Activated CD4-positive, alpha-beta T cell treated with anti-CD3 and anti-CD28 coated beads, Interleukin-2, Interleukin-4, amounts not matched to agents 100 ng/mL and 50 ng/mL, durations not matched to agents 16 hours and 8 hours (primary cell): Measurements from ENCODE around the gene PCCA.
"Not testable (repeated sequence)": the region's sequence is repeated elsewhere in the genome, so short reads cannot be mapped to it uniquely, and the experiment has no call there.

Experiments
- DNase-seq: peaks from one replicate; pipeline ENCODE4 v3.0.0-alpha.2; 2020; ENCODE audit warnings: low spot score

Gene PCCA

DNA sequence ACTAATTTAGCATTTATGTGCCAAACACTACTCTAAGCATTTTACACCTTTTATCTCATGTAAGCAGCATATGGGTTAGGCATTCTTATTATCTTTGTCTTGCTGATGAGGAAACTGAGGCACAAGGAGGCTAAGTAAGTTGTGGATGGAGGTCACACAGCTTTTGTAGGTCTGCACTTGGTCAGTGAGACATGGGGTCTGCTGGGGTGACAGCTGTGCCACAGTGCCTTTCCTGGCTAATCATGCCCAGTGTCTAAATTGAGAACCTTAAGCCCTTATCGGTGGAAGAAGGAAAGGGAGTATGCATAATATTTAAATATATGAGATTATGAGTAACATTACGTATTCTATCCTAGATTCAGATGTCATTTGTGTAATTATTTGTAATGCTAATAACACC lies 273.5 kb downstream of the PCCA start:
- DNase-seq: no peak

DNA sequence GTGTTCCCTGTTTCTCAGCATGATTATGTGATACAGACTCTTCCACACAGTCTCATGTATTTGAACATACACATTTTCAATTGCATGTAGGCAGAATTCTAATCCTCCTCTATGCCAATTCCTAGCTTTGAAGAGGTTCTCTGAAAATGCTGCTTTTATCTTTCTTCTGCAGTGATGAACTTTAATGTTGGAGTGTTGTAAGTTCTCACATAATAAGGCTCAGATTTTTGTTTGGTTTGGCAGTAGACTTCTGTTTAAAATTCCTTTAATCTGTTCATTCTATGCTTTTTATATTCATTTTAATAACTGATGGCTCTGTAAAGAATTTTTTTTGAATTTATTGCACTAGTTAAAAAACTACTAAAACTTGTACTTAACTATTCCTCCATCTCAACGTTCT lies 273.9 kb downstream of the PCCA start:
- DNase-seq: no peak

DNA sequence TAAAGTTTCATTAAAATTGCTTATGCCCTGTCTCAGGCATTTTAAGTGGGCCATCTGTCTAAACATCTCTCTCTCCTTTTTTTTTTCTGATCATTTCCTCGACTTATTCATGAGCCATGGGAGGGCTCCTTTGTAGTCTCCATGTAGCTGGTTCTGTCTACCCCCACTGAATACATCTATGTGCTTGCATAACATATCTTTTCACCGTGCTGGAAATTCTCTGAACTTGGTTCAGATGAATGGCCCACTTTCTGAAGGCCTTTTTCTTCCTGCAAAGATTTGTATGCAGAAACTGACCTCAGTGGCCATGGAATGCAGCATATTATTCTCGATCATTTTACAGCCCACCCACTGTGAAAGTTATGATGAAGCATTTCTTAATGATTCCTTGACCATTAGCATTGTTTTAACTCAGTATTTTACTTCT lies 274.4 kb downstream of the PCCA start:
- no peak for DNase-seq

DNA sequence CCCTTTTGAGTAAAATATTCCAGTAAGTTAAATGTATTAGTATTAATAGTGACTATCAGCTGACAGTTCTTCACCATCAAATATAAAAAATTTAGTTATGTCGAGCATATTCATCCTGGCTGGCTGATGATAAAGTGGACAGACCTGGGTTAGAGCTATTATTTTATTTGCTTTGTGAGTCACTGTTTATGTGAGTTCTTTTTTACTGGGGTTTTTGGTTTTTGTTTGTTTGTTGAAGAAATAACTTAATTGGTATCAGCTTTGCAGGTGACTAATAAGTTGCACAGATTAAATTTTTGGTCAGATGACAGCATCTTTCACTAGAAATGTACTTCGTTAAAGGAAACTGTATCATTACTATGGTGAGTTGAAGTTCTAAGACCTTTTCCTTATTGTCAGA lies 275.0 kb downstream of the PCCA start:
- no peak for DNase-seq

DNA sequence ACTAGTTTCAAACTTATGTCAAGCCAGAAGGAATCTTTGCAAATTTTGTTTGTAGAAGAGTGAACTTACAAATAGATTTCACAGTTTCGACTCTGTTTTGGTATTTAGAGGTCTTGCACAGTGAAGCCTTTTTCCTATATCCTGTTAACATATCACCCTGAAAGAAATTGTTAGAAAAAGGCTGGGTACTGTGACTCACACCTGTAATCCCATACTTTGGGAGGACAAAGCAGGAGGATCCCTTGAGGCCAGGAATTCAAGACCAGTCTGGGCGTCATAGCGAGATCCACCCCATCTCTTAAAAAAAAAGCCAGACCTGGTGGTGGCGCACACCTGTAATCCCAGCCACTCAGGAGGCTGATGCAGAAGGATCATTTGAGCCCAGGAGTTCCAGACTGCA lies 275.7 kb downstream of the PCCA start:
- DNase-seq: no peak

DNA sequence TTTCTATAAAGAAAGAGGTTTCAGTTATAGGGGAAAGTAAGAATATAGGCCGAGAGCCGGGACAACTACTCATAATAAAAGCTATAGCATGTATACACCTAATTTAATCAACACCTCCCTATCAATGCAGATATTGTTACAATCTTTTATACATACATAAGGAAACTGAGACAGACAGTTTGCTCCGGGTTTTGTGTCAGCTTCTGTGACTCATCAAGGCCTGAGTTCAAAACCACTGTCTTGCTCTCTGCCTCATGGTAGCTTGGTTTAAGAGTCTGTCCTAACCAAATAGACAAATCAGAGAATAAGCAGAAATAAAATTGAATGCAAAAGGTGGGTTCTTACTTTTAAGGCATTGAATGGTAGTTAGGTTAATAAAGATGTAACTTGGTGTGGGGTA lies 276.8 kb downstream of the PCCA start:
- DNase-seq: peak; percentile 55

DNA sequence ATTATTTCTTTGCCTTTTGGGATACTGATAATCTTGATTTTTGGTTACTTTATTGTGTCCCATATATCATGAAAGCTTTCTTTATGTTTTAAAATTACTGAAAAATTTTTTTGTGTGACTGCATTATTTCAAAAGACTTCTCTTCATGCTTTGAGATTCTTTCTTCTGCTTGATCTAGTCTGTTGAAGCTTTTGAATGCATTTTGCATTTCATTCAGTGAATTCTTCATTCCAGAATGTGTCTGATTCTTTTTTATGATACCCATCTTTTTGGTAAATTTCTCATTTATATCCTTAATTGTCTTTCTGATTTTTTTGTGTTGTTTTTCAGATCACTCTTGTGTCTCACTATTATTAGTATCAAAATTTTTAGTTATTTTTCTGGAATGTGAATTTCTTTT lies 289.6 kb downstream of the PCCA start:
- DNase-seq: no peak

DNA sequence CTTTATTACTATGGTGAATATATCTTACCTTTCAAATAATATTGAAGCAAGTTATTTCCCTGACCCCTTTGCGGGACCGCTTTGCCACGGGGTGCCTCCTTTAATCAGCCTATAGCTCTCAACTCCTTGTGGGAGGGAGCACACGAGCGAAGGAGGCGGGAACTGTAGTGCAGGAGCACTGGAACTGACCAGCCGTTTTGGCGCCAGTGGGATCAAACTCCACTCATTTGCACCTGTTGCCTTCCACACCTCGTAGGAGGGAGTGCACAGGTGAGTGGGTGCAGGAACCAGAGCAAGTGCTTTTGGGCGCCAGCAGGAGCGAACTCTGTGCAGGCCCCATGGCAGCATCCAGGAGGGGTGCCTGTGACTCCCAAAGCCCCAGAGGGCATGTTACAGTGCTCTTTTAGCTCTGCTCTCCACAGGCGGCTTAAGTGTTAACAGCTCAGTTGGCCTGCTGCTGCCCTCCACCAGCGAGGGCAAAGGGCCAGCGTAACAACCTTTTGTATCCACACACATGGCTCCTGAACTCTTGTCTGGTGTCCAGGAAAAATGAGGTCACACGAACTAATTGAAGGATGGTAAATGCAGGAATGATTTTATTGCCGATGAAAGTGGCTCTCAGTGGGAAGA lies 292.8 kb downstream of the PCCA start:
- DNase-seq: no peak

DNA sequence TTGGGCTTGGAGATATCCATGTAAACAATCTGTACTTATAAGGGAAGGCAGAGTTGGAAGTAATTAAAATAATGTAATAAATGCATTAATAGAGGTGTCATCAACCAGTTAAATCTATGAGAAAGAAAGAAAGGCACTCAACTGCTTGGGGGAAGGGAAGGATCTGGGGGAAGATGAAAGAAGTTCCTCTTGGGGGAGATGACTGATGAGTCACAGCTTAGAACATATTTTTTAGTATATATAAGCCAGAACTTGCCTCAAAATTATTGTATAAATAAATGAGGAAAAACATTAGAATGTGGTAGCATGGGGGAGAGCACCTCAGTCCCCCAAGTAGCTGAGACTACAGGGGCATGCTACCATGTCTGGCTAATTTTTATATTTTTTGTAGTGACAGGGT lies 293.9 kb downstream of the PCCA start:
- no peak for DNase-seq

DNA sequence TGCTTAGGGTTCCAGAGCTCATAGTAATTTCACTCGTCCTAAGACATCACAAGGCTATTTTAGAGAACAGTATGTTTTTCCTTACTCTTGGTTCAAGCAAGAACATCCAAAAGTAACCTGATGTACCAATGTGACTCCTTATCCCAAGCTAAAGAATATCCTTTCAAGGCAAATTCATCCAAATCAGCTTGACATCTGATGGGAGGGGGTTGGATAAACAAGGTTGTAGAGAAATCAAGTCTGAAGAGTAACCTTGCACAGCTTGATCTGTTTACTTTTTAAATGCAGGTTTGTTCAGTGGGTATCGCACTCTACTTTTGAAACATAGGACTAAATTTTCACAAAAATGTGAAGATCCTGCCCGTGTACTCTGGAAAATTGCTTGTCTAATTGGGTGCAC lies 298.5 kb downstream of the PCCA start:
- DNase-seq: no peak

DNA sequence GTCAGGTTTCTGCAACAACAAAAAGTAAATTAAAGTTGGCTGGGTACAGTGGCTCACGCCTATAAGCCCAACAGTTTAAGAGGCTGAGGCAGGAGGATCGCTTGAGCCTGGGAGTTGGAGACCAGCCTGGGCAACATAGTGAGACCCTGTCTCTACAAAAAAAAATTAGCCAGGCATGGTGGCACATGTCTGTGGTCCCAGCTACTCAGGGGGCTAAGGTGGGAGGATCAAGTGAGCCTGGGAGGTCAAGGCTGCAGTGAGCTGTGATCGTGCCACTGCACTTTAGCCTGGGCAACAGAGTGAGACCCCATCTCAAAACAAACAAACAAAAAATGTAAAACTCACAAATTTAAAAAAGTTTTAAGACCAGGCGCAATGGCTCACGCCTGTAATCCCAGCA lies 299.3 kb downstream of the PCCA start:
- DNase-seq: not testable (repeated sequence)

DNA sequence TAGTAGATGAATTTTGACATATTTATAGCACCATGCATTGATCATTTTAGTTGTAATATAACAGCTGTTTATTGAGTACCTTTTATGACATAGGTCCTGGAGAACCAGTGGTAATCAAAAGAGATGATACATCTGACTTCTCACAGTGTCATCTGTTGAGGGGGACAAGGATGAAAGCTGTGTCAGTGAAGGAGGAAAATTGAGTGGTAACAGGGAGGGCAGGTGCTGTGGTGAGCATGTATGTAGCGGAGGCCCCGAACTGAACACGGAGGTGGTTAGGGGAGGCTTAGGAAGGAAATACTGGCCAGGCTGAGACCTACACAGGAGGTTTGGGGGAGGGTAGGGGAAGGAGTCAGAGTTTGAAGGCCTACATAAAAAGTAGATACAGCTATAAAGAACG lies 300.0 kb downstream of the PCCA start:
- DNase-seq: no peak

DNA sequence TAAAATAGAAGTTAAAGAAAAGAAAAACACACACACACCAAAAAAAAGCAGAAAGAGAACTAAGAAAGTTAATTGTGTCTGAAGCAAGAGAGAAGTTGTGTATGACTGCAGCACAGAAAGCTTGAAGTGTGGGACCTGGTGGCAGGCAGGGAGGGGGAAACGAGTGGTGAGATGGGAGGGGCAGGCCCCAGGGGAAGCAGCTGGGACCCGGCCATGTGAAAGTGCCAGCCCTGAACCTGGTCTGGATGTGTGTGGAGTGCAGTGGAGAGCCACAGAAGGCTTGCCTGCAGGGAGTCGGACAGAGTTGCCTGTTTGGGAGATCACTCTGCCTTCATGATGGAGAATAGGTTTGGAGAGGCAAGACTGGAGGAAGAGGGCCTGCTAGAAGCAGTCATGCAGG lies 300.7 kb downstream of the PCCA start:
- no peak for DNase-seq

DNA sequence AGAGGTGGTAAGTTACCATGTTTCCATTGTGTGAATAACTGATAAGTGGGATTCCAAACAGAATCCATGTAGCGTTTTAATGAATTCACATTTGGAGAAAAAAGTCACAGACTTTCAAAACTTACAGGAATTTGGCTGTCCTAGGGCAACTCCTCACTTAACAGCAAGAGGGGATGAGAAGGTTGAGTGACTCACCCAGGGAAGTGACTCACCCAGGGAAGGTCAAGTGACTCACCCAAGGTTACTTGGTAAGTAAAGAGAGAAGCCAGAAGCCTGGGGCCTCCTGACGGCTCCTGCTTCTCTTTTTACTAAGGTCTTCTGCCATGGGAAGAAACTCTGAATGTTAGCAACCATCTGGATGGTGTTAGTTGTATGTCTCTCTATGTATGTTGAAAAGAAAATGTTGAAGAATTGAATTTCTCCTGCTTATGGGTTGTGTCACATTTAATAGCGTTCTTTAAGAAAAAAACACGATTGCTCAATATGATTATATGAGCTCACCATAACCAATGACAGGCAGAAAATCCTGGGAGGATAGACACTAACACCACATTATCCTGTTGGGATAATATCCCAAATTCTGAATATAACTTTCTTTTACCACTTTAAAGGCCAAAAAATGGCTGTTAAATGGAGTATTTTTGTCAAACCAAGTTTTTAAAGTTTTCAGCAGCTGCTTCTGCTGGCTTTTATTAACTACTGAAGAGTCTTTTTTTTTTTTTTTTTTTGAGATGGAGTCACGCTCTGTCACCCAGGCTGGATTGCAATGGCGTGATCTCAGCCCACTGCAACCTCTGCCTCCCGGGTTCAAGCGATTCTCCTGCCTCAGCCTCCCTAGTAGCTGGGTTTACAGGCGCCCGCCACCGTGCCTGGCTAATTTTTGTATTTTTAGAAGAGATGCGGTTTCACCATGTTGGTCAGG lies 304.1 kb downstream of the PCCA start:
- DNase-seq: peak; percentile 86

DNA sequence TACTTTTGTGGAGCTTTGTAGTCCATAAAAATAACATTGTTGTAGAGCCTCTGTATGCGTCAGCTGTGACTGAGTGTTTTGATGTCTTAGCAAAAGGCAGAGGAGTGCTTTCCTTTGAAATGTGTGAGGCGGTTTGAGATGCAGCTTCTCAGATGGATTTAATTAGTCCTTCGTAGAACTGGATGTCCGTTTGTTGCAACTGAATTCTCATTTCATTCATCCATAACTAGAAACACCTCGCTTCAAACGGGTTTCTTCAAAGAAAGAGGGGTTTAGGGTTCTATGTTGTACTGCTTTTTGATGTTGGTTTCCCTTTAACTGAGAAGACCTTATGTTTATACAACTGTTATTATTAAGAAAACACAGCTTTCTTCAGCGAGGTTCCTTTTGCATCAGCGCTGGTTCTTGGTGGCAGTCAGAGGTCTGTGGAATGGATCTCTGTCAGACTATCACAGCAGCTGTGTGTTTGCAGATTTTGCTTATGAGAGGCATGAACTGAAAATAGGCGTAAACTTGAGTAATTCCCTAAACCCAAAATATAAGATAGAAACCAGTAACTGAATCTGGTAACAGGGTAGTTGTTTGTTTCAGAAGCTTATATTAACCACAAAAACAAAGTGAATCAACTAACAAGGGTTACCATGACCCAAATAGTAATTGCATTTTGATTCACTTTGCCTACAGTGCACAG lies 305.3 kb downstream of the PCCA start:
- peak; percentile 87 for DNase-seq

DNA sequence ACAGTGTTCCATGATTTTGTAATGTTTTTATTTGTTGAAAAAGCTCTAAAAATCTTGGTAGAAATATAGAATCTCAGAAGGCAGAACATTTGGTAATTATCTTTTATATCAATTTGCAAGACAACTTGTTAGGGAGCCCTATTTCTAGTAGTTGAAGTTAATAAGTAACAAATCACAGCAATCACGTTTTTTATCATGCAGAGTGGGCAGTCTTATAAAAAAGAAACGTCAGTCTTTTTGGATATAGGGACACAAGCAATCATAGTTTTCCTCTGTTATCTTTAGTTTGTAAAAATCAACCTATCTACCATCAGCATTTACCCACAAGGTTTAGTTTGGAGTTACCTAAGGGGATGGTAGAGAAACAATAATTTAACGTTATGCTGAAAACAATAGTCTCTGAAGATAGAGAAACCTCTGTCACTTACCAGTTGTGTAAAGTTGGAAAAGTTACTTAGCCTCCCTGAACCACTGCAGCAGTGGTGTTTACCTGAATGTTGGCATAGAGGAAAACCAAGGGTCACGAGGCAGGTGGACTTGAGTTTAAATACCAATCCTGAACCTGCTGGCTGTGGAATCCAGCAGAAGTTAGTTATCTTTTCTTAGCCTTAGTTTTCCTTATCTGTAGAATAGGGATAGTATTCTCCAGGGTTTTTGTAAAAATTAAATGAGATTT lies 306.9 kb downstream of the PCCA start:
- no peak for DNase-seq

DNA sequence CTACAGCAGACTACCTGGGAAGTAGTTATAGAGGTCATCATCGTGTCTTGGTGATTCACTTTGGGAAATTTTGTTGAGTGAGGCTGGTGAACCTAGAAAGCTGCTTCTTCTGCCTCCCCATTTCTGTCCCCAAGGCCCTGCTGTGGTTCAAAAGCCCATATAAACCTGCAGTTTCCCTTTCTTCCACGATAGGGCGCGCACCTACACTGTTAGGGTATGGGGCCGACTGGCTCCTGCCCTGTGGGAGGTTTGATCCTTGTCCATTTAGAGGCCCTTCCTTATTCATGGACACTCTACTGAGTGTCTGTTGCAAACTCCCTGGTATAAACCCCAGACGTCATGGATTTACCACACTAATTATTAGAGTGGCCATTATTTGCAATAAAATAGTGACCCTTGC lies 307.9 kb downstream of the PCCA start:
- no peak for DNase-seq

DNA sequence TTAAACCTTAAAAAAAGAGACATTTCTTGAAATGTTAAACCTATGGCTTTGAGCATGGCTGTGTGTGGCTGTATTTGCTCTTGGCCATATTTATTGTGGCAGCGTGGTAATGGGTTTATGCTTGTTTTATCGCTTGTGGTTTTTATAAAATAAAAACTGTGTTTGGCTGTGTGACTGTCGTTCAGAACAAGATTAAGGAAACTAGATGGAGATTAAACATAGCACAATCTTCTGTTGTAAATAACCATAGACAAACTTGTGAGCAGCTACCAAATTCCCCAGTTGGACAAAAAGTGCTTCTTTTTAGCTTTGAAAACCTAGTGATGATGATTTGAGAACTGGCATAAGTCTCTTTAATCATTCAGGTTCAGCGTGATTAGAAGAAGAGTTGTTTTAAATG lies 308.7 kb downstream of the PCCA start:
- DNase-seq: no peak

DNA sequence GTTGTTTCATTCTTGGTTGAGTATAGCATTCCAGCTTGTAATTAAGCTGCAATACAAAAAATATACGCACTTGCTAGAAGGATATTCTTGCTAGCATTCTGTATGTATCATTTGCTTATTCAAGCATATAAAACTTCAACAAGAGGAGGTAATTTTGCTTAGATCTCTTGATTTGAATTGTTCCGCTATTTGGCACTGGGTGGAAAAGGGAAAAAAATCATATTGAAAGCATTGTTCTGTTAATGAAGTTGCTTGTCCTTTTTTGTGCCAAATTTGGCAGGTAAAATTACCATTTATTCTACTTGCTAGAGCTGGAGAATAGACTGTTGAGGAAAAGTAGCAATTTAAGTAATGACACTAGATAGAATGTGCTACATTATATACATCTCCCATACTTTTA lies 309.5 kb downstream of the PCCA start:
- DNase-seq: no peak

DNA sequence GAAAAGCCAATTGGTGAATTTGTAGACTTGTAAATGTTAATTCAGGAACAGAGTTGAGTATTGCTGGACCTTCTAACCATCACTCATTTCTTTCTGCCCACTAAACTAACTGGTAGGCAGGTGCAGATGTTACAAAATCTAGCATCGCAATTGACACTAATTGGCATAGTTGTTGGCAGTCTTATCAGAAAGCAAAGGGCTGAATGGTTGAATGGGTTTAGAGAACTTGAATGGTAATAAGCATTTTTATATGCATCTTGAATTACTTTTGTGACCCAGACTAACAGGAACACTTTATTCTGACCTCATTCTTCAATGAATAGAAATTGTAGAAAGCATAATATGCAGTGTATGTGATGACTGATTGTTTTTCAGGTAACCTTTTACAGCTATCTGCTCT lies 310.6 kb downstream of the PCCA start:
- DNase-seq: no peak

DNA sequence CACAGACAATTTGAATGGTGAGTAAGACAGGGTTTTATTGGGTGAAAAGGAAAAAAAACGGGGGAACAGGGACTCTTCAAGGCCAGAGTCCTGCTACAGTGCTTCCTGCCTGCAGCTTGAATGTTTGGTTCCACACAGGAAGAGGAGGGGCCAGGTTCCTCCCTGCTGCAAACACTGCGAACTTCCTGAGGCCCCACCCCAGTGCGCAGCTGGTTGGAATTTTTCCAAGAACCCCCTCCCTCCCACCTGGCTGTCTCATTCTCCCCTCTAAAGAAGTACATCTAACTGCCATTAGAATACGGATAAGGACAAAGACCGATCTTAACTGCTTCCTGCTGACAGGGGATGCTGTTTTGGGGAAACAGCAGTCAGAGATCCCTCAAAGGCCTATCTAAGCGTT lies 314.8 kb downstream of the PCCA start:
- DNase-seq: no peak

DNA sequence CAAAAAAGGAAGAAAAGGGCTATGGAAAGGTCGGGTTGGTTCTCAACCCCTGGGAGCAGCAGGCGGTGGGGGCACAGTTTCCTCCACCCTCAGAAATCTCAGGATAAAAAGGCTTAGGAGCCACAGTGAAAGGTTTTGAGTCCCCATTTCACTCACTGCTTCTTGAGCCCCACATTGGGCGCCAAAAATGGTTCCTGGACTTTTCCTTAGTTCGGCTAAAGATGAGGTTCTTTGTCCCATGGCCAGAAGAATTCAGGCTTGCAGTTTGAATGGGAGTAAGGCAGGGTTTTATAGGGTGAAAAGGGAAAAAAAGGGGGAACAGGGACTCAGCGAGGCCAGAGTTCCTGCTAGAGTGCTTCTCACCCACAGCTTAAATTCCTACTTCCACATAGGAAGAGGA lies 320.2 kb downstream of the PCCA start:
- no peak for DNase-seq

DNA sequence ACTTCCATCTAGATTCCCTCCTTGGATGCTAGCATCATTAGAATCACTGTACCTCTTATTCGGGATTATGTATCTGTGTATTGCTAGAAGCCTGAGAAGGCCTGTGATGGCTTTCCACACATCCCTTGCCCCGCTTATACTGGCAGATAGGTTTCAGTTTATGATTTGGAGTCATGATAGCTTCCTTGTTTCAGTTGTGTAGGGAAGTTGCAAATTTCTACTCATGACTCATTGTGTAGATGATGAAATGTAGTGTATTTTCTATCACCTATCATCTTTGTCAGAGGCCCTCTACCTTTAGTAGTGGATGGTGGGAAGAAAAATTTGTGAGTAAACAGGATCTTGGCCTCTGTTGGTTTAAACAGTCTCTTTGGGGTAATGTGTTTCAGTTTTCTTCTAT lies 334.5 kb downstream of the PCCA start:
- no peak for DNase-seq
